Nephron (organoid): ENCODE results near the gene ROMO1.
A peak's percentile ranks its signal among the peaks of the same experiment; 100 is the strongest.

Source experiments
- H3K27ac Mint-ChIP-seq, 3 experiments: 2 replicates each; pipeline ENCODE4 v1.8.0; 2020; ENCODE audit warnings: mixed read lengths in 3 of 3, mild to moderate bottlenecking in 2 of 3, moderate library complexity in 1 of 3
- H3K27me3 Mint-ChIP-seq: 2 replicates; pipeline ENCODE4 v1.8.0; 2021; ENCODE audit warnings: low read depth, mild to moderate bottlenecking, moderate library complexity, mixed read lengths
- H3K36me3 Mint-ChIP-seq: 2 replicates; pipeline ENCODE4 v1.8.0; 2020; ENCODE audit warnings: low read depth, mixed read lengths
- H3K4me1 Mint-ChIP-seq: 2 replicates; pipeline ENCODE4 v1.8.0; 2020; ENCODE audit warnings: mixed read lengths
- H3K4me3 Mint-ChIP-seq, 3 experiments: 2 replicates each; pipeline ENCODE4 v1.8.0; 2020; ENCODE audit warnings: mild to moderate bottlenecking in 3 of 3, mixed read lengths in 3 of 3, moderate library complexity in 2 of 3
- H3K9me3 Mint-ChIP-seq: 2 replicates; pipeline ENCODE4 v1.8.0; 2020; ENCODE audit warnings: mixed read lengths
- CTCF ChIP-seq, 3 experiments: fragments of 200-600 bp; sonication (generic); IDR thresholded peaks; one replicate each; pipeline ENCODE4 v1.5.0; 2021; ENCODE audit warnings: antibody characterized with exemption in 3 of 3; ENCODE audit not compliant: unreplicated experiment in 3 of 3

Gene ROMO1

DNA sequence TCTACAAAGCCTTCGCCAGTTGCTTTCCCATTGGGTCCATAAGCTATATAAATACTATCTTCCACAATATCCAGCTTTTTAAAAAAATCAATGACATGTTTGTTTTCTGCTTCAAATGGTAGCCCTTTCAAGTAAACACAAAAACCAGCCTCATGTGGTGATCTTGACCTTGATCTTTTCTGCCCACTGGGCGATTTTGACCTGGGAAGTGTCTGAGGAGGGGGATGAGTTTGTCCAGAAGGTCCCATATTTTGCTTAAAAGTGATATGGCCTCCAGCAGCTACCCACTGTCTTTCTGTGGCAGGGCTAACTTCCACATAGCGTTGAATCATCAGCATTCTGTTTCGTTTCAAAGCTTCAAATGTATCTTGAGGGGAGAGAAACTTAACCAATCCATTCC lies 45.3 kb upstream of the ROMO1 start:
- Mint-ChIP-seq H3K27ac (no peak overlapping the region), H3K4me3 (no peak overlapping the region), H3K9me3 (no peaks in the 10 kb centered on the region), H3K36me3 (peaks cover 31% of the 10 kb centered on the region), H3K4me1 (peaks cover 14% of the 10 kb centered on the region), H3K27me3 (no peaks in the 10 kb centered on the region)
- no peak for TF ChIP-seq CTCF (IDR thresholded peaks at IDR 0.05; ENCODE audit: unreplicated experiment in 3 of 3)

DNA sequence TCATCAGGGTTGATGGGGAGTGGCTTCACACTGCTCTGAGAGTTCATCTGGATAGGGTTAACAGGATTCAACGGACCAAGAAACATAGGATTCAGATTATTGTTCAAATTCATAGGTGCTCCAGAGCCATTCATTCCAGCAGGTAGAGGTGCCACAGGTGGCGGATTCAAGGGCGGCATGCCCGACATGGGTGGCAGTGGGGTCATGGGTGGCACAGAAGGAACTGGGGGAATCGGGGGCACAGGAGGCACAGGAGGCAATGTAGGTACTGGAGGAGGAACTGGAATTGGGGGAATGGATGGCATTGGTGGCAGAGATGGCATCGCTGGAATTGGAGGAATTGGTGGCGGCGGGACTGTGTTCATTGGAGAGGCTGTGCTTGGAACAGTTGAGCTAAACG lies 44.8 kb upstream of the ROMO1 start:
- H3K4me1 Mint-ChIP-seq: peaks cover 19% of the 10 kb centered on the region
- H3K4me3 Mint-ChIP-seq: no peak overlapping the region
- H3K27ac Mint-ChIP-seq: no peak overlapping the region
- H3K27me3 Mint-ChIP-seq: no peaks in the 10 kb centered on the region
- TF ChIP-seq CTCF (IDR thresholded peaks at IDR 0.05; ENCODE audit: unreplicated experiment in 3 of 3): no peak
- H3K9me3 Mint-ChIP-seq: no peaks in the 10 kb centered on the region
- H3K36me3 Mint-ChIP-seq: peaks cover 28% of the 10 kb centered on the region

DNA sequence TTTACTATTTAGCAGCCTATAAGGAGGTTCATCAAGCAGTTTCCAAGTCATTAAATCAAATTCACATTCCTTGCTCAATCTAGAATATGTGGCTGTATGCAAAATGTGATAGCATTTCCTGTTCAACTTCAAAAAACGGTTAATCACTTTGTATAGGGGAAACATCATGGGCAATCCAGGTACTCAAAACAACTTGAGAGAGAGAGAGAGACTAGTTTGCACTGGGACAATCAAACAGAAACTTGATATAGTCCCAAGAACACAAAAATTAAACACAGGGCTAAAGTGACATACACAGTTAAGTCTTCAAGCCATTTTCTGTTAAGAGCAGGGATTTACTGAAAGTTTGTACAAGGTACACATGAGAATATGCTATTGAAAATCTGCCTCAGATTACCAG lies 41.9 kb upstream of the ROMO1 start:
- H3K4me1 Mint-ChIP-seq: peaks cover 39% of the 10 kb centered on the region

DNA sequence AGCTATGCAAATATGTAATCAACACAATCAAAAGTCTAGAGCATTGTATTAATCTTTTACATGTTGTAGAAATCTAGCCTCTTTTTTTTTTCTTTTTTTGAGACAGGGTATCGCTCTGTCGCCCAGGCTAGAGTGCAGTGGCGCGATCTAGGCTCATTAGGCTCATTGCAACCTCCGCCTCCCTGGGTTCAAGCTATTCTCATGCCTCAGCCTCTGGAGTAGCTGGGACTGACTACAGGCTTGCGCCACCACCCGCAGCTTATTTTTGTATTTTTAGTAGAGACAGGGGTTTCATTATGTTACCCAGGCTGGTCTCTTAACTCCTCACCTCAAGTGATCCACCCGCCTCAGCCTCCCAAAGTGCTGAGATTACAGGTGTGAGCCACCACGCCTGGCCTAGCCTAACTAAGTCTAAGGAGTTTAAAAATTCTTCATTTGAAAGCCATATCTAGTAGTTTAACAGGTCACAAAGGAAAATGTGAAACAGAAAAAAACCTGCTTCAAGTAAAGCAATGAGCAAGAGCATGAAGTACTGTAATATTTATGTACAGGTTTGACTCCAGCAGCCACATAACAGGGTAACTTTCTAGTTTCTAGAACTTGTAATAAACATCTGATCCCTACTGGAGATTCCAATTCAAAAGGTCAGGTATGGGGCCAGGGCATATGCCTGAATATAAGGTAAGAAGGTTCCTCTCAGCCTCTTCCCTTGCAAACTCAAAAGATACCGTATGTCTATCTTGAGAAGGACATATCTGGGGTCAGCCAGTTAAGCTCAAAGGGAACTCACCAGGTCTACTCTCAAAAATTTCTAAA lies 38.9 kb upstream of the ROMO1 start:
- H3K9me3 Mint-ChIP-seq: no peaks in the 10 kb centered on the region
- peaks cover 3% of the 10 kb centered on the region for H3K27me3 Mint-ChIP-seq
- peaks cover 61% of the 10 kb centered on the region for H3K4me1 Mint-ChIP-seq
- no peak overlapping the region for H3K27ac Mint-ChIP-seq
- peak overlapping the region in 1 of 3 experiments; percentile 9 for H3K4me3 Mint-ChIP-seq
- no peak for TF ChIP-seq CTCF (IDR thresholded peaks at IDR 0.05; ENCODE audit: unreplicated experiment in 3 of 3)
- peaks cover 9% of the 10 kb centered on the region for H3K36me3 Mint-ChIP-seq

More for the DNA sequence above, 41.9 kb upstream of the ROMO1 start:
- H3K36me3 Mint-ChIP-seq: peaks cover 12% of the 10 kb centered on the region
- H3K27me3 Mint-ChIP-seq: no peaks in the 10 kb centered on the region
- TF ChIP-seq CTCF (IDR thresholded peaks at IDR 0.05; ENCODE audit: unreplicated experiment in 3 of 3): no peak
- H3K9me3 Mint-ChIP-seq: no peaks in the 10 kb centered on the region
- peak overlapping the region in 1 of 3 experiments; percentile 22 for H3K27ac Mint-ChIP-seq
- no peak overlapping the region for H3K4me3 Mint-ChIP-seq

DNA sequence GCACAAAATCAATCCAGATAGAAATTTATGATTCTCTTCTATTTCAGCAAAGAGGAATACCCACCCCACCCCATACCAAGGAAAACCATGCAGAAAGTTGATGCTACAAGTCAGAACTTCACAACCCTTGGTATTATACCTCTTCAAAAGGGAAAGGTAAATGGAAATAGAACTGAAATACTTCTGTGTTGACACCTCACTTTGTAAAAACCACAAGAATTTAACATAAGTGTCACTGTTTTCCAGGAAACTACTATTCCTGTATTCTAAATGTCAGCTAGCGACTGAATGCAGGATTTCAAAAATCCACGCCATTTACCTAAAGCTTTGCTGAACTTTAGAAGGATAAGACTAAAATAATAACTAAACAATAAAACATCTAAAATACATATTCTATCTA lies 38.2 kb upstream of the ROMO1 start:
- Mint-ChIP-seq H3K4me1 (peaks cover 61% of the 10 kb centered on the region), H3K27me3 (peaks cover 3% of the 10 kb centered on the region), H3K4me3 (peak overlapping the region in 2 of 3 experiments; percentile 97 to 100), H3K9me3 (no peaks in the 10 kb centered on the region), H3K36me3 (peaks cover 9% of the 10 kb centered on the region), H3K27ac (no peak overlapping the region)
- TF ChIP-seq CTCF (IDR thresholded peaks at IDR 0.05; ENCODE audit: unreplicated experiment in 3 of 3): no peak

DNA sequence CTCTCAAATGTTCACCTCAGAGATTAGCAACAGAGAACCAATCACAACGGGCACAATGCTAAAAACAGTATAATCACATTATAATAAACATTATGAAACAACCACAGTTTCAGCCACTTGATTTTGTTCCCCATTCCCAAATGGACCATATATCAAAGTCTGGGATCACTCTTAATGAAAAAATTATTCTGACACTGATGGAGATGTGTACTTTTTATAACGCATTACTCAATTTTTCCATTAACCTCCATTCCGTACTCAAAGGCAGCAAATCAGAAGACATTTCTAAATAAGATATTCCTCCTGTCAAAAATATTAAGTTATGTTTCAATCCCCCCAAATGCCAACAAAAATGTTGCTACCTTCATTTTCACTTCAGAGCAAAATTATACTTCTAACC lies 37.3 kb upstream of the ROMO1 start:
- Mint-ChIP-seq H3K27ac (peak overlapping the region; percentile 16 to 81 (median 33)), H3K36me3 (peaks cover 9% of the 10 kb centered on the region), H3K4me3 (peak overlapping the region; percentile 95 to 100 (median 97)), H3K27me3 (peaks cover 3% of the 10 kb centered on the region), H3K9me3 (no peaks in the 10 kb centered on the region), H3K4me1 (peaks cover 61% of the 10 kb centered on the region)
- no peak for TF ChIP-seq CTCF (IDR thresholded peaks at IDR 0.05; ENCODE audit: unreplicated experiment in 3 of 3)
